ENCODE data around the gene PRKAR1A. TPM values are rescaled to one million over a fixed set of nuclear protein-coding genes. Genes with fewer than 3 reads are reported as not detected.
"Not testable (repeated sequence)": the region's sequence is repeated elsewhere in the genome, so short reads cannot be mapped to it uniquely, and the experiment has no call there.

Gene PRKAR1A
- total RNA-seq, 1 experiment from 2014 or later = 106 TPM

DNA sequence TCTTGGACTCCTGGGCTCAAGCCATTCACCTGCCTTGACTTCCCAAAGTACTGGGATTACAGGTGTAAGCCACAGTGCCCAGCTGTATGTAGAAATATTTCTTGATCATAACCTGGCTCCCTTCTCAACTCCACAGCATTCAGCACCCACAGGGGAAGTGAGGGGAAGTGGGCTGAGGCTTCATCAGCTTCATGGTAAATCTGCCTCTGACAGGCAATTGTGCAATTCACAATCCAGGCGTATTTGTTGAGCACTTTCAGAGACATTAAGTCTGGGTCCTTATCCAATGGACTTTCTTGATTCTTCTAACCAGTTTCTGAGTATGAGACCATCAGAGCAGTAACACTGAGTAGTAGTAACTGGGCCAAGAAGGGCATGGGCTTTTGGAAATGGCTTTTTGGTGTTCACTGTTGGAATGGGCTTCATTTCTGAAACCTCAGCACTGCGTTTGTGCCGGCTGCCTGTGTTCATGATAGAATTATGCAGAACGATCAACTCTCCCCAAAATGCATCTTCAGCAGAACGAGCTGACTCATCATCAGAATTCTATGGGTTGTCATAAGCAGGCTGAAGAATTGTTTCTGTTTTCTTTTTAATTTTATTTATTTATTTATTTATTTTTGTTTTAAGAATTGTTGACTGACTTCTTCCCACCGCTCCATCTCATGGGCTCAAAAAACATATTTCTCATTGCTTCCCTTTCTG is 60.1 kb downstream of the PRKAR1A start:
- H3K36me3 ChIP-seq (replicated peaks; ENCODE audit: control insufficient read depth, insufficient read depth, low read length) = no peaks in the 10 kb centered on the region
- no peaks in the 10 kb centered on the region for H3K27me3 ChIP-seq (ENCODE audit: control insufficient read depth, insufficient read depth, low read length)
- no peak for DNase-seq
- no peak overlapping the region for H3K4me3 ChIP-seq (ENCODE audit: insufficient read depth, low read depth, low read length)

DNA sequence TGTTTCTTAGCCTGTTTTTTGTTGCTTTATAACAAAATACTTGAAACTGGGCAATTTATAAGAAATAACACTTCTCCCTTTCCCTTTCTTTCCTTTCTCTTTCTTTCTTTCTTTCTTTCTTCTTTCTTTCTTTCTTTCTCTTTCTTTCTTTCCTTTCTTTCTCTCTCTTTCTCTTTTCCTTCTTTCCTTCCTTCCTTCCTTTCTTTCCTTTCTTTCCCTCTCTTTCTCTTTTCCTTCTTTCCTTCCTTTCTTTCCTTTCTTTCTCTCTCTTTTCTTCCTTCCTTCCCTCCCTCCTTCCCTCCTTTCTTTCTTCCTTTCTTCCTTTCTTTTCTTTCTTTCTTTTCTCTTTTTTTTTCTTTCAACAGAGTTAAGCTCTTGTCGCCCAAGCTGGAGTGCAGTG is 61.1 kb downstream of the PRKAR1A start:
- H3K4me3 ChIP-seq (ENCODE audit: insufficient read depth, low read depth, low read length) = no peak overlapping the region
- no peaks in the 10 kb centered on the region for H3K27me3 ChIP-seq (ENCODE audit: control insufficient read depth, insufficient read depth, low read length)
- H3K36me3 ChIP-seq (replicated peaks; ENCODE audit: control insufficient read depth, insufficient read depth, low read length) = no peaks in the 10 kb centered on the region
- DNase-seq = no peak

DNA sequence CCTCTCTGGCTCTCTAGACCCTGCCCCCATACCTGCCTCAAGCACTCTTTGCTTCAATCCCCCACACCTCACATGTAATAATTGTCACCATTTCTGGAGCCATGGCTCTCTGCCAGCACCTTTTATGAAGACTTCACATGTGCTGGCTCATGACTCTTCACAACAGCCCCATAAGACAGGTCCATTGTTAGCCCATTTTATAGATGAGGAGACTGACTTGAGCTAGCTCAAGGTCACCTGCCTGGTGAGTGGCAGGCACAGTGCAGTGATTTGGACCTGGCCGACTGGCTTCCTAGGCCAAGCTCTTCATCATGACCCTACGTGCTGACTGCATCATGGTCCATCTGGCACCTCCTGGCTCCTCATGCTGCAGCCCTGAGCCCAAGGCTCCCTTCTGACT is 63.9 kb downstream of the PRKAR1A start:
- no peak overlapping the region for H3K4me3 ChIP-seq (ENCODE audit: insufficient read depth, low read depth, low read length)
- H3K27me3 ChIP-seq (ENCODE audit: control insufficient read depth, insufficient read depth, low read length) = no peaks in the 10 kb centered on the region
- no peaks in the 10 kb centered on the region for H3K36me3 ChIP-seq (replicated peaks; ENCODE audit: control insufficient read depth, insufficient read depth, low read length)
- no peak for DNase-seq

DNA sequence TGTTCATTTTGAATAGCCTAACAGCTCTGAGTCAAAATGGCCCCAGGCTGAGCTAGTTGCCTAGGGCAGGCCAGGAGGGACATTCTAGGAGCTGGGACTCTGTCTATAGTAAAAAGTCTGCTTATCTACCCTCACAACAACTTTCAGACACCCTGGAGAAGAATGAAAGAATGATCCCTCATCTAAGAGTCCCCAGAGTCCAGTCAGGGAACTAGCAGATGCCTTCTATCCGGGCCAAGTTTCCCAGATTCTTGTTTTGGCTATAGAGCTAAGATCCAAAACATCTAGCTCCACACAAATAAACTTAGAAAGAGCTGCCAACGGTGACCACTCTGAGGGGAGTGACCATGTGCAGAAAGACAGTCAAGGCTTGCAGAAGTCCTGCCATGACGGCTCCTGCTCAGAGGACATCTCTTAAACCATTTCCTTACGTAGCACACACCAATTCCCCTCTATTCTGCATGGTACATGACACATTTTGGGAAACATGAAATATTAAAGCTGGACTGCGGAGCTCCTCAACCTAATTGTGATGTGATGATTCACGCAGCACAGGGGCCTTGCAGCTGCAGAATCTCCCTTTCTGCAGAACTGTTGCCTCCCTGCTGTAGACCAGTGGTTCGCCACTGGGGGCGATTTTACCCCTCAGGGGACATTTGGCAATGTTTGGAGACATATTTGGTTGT is 64.7 kb downstream of the PRKAR1A start:
- Histone ChIP-seq H3K4me3 (ENCODE audit: insufficient read depth, low read depth, low read length) (no peak overlapping the region), H3K27me3 (ENCODE audit: control insufficient read depth, insufficient read depth, low read length) (no peaks in the 10 kb centered on the region), H3K36me3 (replicated peaks; ENCODE audit: control insufficient read depth, insufficient read depth, low read length) (no peaks in the 10 kb centered on the region)
- no peak for DNase-seq

DNA sequence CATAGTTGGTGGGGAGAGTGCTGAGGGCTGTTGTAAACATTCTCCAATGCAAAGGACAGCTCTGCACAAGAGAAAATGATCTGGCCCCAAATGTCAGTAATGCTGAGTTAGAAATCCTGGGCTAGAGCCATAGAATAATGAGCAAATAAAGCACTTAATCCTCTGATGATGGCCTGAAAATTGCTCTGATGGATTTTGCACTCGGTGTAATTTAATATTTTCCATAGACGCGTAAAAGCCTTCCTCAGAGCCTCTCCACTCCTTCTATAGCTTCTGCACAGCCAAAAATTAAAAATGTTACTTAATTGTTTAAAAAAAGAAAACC is 65.2 kb downstream of the PRKAR1A start:
- no peaks in the 10 kb centered on the region for H3K27me3 ChIP-seq (ENCODE audit: control insufficient read depth, insufficient read depth, low read length)
- no peak overlapping the region for H3K4me3 ChIP-seq (ENCODE audit: insufficient read depth, low read depth, low read length)
- H3K36me3 ChIP-seq (replicated peaks; ENCODE audit: control insufficient read depth, insufficient read depth, low read length) = no peaks in the 10 kb centered on the region
- no peak for DNase-seq

DNA sequence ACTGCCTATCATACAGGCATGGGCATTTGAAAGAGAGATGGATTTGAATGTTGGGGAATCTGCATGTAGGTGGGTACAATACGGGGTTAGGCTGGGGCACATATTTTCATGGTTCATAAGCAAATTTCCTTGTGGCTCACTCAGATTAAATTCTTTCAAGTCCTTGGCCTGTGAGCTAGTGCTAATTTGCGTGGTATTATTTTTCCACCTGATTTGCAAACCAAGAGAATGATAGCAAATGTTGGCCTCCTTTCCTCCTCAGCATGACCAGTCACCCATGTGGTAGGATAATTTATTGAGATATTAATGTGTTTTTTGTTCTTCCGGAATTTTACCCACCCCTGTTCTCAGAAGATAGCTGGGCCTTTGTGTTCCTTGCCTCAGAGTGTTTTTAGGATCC is 66.0 kb downstream of the PRKAR1A start:
- Histone ChIP-seq H3K36me3 (replicated peaks; ENCODE audit: control insufficient read depth, insufficient read depth, low read length) (no peaks in the 10 kb centered on the region), H3K4me3 (ENCODE audit: insufficient read depth, low read depth, low read length) (no peak overlapping the region), H3K27me3 (ENCODE audit: control insufficient read depth, insufficient read depth, low read length) (no peaks in the 10 kb centered on the region)
- no peak for DNase-seq

DNA sequence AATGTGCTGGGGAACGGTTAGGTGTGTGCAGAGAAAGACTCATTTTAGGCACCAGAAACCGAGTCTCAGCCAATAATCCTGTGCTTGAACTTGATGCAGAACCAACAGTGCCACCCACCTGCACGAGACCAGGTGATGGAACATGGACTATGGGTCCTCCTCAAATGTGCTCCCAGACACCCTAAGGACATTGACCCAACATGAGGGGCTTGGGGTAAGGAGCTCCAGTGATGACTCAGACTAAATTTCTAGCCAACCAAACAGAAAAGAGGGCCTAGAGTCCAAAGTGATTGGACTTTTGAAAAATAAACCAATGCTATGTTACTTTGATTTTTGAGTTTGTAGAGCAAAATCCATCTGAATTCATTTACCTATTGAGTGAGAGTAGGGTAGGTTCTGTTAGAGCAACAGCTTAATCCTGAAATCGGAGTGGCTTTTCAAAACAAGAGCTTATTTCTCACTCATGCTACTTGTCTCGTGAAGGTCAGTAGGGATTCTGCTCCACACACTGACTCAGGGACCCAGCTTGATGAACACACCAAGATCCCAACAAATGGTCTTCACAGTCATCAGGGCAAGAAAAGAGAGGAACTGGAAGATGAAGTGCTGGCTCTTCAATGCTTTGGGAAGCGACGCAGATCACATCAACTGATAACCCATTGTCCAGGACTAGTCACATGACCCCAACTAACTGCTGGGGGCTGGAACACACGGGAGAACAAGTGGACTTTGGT is 67.1 kb downstream of the PRKAR1A start:
- H3K4me3 ChIP-seq (ENCODE audit: insufficient read depth, low read depth, low read length) = no peak overlapping the region
- no peaks in the 10 kb centered on the region for H3K27me3 ChIP-seq (ENCODE audit: control insufficient read depth, insufficient read depth, low read length)
- DNase-seq = no peak
- no peaks in the 10 kb centered on the region for H3K36me3 ChIP-seq (replicated peaks; ENCODE audit: control insufficient read depth, insufficient read depth, low read length)

DNA sequence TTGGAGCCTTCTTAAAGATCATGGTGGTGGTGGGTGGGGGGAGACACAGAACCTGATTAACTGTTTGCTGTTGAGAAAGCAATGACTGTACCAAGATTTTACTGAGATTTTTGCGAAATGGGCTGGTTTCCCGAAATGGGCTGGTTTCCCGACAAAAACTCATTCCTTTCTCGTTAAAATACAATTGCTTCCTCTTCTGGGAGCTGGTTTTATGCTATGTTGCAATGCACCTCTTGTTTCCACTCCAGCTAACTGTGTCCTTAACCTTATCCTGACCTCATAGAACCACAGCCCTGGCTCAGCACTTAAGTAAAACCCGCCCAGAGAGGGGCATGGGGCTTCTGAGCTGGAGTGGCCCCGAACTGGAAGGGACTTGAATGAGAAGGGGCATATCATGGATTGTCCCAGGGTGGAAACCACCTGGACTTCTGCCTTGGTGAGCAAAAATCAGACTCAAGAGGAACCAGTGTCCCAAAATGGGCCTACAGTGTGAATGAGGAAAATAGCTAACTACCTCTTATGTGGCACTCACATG is 68.1 kb downstream of the PRKAR1A start:
- Histone ChIP-seq H3K36me3 (replicated peaks; ENCODE audit: control insufficient read depth, insufficient read depth, low read length) (no peaks in the 10 kb centered on the region), H3K27me3 (ENCODE audit: control insufficient read depth, insufficient read depth, low read length) (no peaks in the 10 kb centered on the region), H3K4me3 (ENCODE audit: insufficient read depth, low read depth, low read length) (no peak overlapping the region)
- DNase-seq = no peak

DNA sequence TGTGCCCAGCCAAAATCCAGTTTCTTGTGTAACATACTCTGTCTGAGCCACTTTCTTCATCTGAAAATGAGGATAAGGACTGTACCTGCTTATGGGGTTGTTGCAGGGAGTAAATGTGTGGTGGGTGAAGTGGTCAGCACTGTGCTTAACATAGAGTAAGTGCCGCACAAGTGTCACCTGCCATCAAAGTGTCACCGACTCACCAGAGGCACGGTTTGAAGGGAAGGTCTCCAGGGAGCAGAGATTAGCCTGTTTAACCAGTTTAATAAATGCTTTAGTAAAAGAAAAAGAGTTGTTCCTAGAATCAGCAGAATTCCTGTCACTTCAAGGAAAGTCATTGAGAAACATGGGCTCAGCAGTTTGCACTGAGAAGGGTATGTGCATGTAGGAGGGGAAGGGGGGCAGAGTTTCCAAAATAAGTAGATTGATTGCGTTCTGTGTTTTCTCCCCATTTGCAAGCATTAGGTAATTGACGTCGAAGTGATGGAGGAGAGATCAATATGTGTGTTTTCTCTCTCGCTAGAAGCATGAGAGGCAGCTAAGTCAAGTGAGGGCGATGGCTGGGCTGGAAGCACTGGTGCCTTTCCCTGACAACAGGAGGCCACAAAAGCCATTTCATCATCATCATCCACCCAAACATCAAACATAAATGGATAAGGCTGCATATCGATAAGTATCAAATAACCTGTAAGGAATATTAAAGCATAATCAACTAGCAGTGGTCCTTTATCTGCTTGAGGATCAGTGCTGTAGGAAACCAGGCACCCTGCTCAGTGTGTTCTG is 69.8 kb downstream of the PRKAR1A start:
- no peak for DNase-seq
- Histone ChIP-seq H3K36me3 (replicated peaks; ENCODE audit: control insufficient read depth, insufficient read depth, low read length) (no peaks in the 10 kb centered on the region), H3K4me3 (ENCODE audit: insufficient read depth, low read depth, low read length) (no peak overlapping the region), H3K27me3 (ENCODE audit: control insufficient read depth, insufficient read depth, low read length) (no peaks in the 10 kb centered on the region)

DNA sequence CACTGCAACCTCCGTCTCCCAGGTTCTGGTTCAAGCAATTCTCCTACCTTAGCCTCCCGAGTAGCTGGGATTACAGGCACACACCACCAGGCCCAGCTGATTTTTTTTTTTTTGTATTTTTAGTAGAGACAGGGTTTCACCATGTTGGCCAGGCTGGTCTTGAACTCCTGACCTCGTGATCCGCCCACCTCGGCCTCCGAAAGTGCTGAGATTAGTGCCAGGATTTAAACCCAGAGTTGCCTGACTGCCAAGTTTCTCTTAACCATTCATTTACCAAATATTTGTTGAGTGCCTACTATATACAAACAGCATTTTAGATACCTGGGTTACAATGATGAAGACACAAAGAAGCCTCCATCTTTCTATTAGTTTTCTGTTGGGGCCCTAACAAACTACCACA is 70.6 kb downstream of the PRKAR1A start:
- DNase-seq; H3K36me3 ChIP-seq (replicated peaks; ENCODE audit: control insufficient read depth, insufficient read depth, low read length); H3K4me3 ChIP-seq (ENCODE audit: insufficient read depth, low read depth, low read length); H3K27me3 ChIP-seq (ENCODE audit: control insufficient read depth, insufficient read depth, low read length): not testable (repeated sequence)

DNA sequence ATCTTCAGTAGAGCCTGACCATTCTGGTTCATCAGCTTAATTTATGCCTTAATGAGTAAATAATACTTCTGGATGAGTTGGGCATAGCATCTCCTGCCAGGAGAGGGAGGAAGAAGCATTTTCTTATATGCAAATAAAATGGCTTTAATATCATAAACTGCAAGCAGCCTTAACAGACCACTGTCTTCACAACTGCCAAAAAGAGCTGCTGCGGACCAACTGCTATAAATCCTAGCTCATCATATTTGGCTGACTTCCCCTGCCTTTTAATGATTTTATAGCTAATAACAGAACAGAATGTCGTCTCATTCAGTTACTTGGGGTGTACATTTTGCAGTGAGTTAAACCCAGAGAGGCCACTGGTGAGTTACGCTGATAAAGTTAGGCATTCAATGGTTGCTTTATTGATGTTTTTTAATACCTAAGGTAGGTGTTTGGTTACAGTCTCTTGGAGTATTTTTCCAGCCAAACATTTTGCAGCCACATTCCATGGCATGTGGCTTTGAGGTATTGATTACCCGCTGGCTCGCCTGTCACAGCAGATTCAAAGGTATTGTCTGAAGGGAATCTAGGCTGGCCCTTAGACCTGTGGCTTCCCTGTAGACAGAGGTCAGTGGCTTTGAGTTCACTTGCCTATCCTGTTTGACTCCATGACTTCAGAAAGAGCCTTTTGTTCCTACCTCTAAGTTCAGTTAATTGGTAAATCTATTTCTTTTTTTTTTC is 72.5 kb downstream of the PRKAR1A start:
- no peak for DNase-seq
- Histone ChIP-seq H3K4me3 (ENCODE audit: insufficient read depth, low read depth, low read length) (no peak overlapping the region), H3K27me3 (ENCODE audit: control insufficient read depth, insufficient read depth, low read length) (no peaks in the 10 kb centered on the region), H3K36me3 (replicated peaks; ENCODE audit: control insufficient read depth, insufficient read depth, low read length) (no peaks in the 10 kb centered on the region)

DNA sequence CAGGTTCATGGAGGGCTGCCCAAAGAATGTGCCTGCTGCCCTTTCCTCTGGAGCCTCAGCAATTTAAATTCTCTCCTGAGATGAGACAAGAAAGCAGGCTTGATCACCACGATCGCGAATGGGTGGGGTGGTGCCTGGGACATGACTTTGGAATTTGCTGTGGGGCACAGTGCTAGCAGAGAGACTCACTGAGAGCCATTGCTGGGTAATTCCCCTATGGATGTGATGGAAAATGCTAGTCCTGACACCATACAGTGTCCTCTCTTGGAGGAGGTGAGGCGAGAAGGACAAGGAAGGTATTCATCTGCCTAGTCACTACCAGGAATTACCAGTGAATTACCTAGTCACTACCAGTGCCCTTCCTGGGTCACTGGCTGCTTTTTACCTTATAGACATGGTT is 73.4 kb downstream of the PRKAR1A start:
- Histone ChIP-seq H3K4me3 (ENCODE audit: insufficient read depth, low read depth, low read length) (no peak overlapping the region), H3K27me3 (ENCODE audit: control insufficient read depth, insufficient read depth, low read length) (no peaks in the 10 kb centered on the region), H3K36me3 (replicated peaks; ENCODE audit: control insufficient read depth, insufficient read depth, low read length) (no peaks in the 10 kb centered on the region)
- no peak for DNase-seq

DNA sequence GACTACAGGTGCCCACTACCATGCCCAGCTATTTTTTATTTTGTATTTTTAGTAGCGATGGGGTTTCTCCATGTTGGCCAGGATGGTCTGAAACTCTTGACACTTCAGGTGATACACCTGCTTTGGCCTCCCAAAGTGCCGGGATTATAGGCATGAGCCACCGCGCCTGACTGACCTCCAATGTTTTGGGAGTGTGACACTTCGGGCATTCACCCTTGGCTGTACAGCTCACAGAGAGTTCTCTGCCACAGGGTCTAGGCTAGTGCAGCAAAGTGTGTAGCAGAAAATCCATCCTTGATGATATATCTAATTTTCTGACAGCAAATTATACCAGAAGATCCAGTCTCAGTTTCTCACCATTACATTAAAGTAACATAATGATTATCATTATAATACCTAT is 74.8 kb downstream of the PRKAR1A start:
- no peaks in the 10 kb centered on the region for H3K27me3 ChIP-seq (ENCODE audit: control insufficient read depth, insufficient read depth, low read length)
- no peak overlapping the region for H3K4me3 ChIP-seq (ENCODE audit: insufficient read depth, low read depth, low read length)
- H3K36me3 ChIP-seq (replicated peaks; ENCODE audit: control insufficient read depth, insufficient read depth, low read length) = no peaks in the 10 kb centered on the region
- no peak for DNase-seq

DNA sequence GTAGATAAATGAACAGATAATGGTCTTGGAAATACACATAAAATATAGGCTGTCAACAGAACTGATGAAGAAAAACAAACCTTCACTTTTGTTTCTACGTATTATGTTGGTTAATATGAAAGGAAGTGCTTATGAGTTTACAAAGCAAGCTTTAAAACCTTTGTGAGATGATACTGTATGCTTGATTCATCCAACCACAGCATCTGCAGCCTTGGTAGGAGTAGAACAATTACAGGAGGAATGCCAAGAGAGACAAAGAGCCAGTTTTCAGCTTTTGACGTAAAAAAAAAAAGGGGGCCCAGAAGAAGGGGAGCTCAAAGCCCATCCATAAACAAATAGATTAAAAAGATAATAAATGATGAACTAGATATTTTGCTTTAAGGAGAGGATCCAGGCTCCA is 75.6 kb downstream of the PRKAR1A start:
- no peak overlapping the region for H3K4me3 ChIP-seq (ENCODE audit: insufficient read depth, low read depth, low read length)
- H3K36me3 ChIP-seq (replicated peaks; ENCODE audit: control insufficient read depth, insufficient read depth, low read length) = no peaks in the 10 kb centered on the region
- no peak for DNase-seq
- no peaks in the 10 kb centered on the region for H3K27me3 ChIP-seq (ENCODE audit: control insufficient read depth, insufficient read depth, low read length)
